Femur (tissue), 1 donor: ENCODE measurements around the gene MISP3.
"Not testable (repeated sequence)": the region's sequence is repeated elsewhere in the genome, so short reads cannot be mapped to it uniquely, and the experiment has no call there.

Source experiments
- DNase-seq: peaks from one replicate; pipeline ENCODE4 v3.0.0-alpha.2; 2017

Gene MISP3

DNA sequence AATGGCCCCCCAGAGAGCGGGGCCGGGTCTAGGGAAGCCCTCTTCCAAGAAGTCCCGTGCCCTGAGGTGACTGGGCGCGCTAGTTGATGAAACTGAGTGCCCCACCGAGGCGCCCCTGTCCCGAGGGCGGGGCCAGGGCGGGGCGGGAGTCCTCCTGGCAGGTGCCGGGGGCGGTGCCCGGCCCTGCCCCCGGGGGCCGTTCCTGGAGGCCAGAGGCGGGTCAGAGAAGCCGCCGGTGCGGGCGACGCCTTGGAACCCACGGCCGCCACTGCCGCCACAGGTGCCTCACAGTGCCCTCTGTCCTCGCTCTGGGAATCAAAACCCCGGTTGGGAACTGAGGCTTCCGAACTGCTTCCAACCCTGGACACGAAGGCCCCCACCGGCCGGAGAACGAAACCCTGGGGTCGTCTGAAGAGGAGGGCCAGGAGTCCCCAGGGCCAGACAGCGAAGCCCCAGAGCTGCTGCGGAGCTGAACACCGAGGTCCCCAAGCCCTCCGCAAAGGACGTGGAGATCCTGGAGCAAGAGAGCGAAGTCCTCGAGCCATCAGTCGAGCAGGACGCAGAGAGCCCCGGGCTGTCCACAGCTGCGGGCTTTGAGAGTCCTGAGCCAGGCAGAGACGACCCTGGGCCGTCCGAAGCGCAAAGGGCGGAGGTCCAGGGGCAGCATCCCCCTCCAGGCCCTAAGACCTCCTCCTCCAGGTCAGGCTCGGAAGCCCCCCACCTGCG, at the start of gene MISP3:
Gene MISP3, plus strand, starts transcription at position 252 of the 726 bp plus-strand sequence. CDS start 524 bp downstream, outside the sequence.
- no peak for DNase-seq

GRCh38 chr19:14023404-14024235, 49.0 kb upstream of the MISP3 start:
- peak; percentile 47 for DNase-seq

DNA sequence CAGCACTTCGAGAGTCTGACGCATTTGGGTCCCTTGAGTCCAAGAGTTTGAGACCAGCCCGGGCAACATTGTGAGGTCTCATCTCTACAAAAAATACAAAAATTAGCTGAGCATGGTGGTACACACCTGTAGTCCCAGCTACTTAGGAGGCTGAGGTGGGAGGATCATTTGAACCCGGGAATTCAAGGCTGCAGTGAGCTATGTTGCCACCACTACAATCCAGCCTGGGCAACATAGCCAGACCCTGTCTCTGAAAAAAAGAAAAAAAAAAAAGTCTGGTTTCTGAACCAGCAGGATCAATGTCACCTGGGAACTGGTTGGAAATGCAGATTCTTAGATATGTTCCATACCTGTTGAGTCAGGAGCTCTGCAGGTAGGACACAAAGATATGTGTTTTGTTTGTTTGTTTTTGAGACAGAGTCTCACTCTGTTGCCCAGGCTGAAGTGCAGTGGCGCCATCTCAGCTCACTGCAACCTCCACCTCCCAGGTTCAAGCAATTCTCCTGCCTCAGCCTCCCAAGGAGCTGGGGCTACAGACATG, 45.9 kb upstream of the MISP3 start:
- DNase-seq: not testable (repeated sequence)

GRCh38 chr19:14027856-14028450, 44.6 kb upstream of the MISP3 start, which contains the start of gene RLN3:
RLN3 (plus strand) TSS chr19:14028148; CDS start chr19:14028205, 57 bp downstream.
- DNase-seq: no peak

DNA sequence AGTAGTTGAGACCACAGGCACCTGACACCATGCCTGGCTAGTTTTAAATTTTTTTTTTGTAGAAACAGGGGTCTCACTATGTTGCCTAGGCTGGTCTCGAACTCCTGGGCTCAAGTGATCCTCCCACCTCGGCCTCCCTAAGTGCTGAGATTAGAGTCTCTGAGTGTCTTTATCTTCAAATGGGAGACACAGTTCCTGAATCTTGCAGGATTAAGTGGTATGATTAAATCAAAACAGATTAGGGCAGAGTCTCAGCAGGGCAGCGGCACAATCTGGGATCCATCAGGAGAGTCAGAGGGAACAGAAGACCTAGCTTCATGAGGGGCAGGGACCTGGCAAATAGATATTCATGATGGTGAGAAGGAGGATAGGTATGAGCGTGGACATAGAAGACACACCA, 43.7 kb upstream of the MISP3 start:
- no peak for DNase-seq

- no peak for DNase-seq
Observed at GRCh38 chr19:14030997-14031718, 41.4 kb upstream of the MISP3 start.

- peak; percentile 76 for DNase-seq
Observed at GRCh38 chr19:14031719-14032480, 40.7 kb upstream of the MISP3 start, which contains the start of gene IL27RA. IL27RA (plus strand) TSS chr19:14031762; CDS start chr19:14031873, 111 bp downstream.

DNA sequence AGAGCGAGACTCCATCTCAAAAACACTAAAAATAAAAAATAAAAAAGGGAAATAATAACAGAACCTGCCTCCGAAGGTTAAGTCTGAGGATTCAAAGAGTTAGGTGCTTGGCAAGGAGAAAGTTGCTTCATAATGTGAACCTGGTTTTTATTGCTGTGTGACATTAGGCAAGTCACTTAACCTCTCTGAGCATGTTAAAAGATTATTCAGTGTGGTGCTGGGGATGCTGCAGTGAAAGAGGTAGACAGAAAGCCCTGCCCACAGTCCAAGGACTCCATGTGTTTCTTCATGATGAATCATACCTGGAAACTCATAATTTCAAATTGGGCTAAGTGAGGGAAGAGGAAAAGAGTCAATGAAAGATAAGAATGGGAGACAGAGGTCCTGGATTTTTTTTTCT, 38.6 kb upstream of the MISP3 start:
- no peak for DNase-seq

DNA sequence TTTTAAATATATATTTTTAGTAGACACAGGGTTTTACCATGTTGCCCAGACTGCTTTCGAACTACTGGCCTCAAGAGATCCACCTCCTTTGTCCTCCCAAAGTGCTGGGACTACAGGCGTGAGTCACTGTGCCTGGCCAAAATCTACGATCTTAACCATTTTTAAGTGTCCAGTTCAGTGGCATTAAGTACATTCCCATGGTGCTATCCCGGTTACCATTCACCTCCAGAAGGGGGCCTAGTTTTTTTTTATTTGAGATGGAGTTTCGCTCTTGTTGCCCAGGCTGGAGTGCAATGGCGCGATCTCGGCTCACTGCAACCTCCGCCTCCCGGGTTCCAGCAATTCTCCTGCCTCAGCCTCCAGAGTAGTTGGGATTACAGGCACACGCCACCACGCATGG, 37.4 kb upstream of the MISP3 start:
- not testable (repeated sequence) for DNase-seq

DNA sequence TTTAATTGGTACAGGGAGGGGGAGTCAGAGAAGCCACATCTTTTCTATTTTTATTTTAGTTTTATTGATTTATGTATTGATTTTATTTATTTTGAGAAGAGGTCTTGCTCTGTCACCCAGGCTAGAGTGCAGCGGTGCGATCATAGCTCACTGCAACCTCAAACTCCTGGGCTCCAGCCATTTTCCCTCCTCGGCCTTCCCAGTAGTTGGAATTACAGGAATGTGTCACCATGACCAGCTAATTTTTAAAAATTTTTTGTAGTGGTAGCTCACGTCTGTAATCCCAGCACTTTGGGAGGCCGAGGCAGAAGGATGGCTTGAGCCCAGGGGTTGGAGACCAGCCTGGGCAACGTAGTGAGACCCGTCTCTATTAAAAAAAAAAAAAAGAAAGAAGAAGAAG, 36.9 kb upstream of the MISP3 start:
- no peak for DNase-seq

- no peak for DNase-seq
Observed at GRCh38 chr19:14039181-14039580, 33.4 kb upstream of the MISP3 start.

- peak; percentile 75 for DNase-seq
Observed at GRCh38 chr19:14042659-14043608, 29.7 kb upstream of the MISP3 start.

- not testable (repeated sequence) for DNase-seq
Observed at GRCh38 chr19:14047866-14048265, 24.7 kb upstream of the MISP3 start.

GRCh38 chr19:14048443-14049153, 24.0 kb upstream of the MISP3 start:
- no peak for DNase-seq

GRCh38 chr19:14050512-14050911, 22.1 kb upstream of the MISP3 start:
- DNase-seq: no peak

- not testable (repeated sequence) for DNase-seq
Observed at GRCh38 chr19:14050961-14051360, 21.6 kb upstream of the MISP3 start.

GRCh38 chr19:14051980-14052379, 20.6 kb upstream of the MISP3 start:
- no peak for DNase-seq

GRCh38 chr19:14052470-14052869, 20.1 kb upstream of the MISP3 start:
- DNase-seq: no peak

DNA sequence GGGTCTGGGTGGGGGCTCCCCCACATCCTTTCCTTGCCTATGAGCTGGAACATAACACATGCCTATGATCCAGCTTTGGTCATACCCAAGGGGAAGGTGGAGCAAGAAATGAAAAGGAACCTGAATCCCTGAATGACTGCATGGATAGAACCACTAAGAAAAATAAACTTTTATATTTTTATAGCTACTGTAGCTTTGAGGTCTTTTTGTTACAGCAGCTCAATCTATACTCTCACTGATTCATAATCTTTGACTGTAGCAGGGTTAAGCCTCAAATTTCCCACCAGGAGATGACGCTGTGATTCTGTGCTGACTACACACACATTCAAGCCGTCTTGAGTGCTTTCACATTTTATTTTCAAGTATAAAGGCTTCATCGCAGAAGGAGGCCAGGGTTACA, 19.6 kb upstream of the MISP3 start:
- no peak for DNase-seq

GRCh38 chr19:14053500-14053899, 19.1 kb upstream of the MISP3 start:
- DNase-seq: no peak
